Adipocyte (in vitro differentiated cells): ENCODE results near the gene HNRNPUL2.
"Not testable (repeated sequence)": the region's sequence is repeated elsewhere in the genome, so short reads cannot be mapped to it uniquely, and the experiment has no call there.

ENCODE experiments used
- DNase-seq: peaks from one replicate; pipeline ENCODE4 v3.0.0-alpha.2; 2015; ENCODE audit warnings: low read depth
- H3K27me3 ChIP-seq: replicated peaks from 2 replicates; pipeline ENCODE4 v1.7.0; 2013; ENCODE audit warnings: mild to moderate bottlenecking, low read length, moderate library complexity; ENCODE audit not compliant: control insufficient read depth, insufficient read depth
- H3K36me3 ChIP-seq: 2 replicates; pipeline ENCODE4 v1.7.0; 2013; ENCODE audit warnings: low read length, mild to moderate bottlenecking, moderate library complexity; ENCODE audit not compliant: control insufficient read depth, insufficient read depth, severe bottlenecking
- H3K4me1 ChIP-seq: 2 replicates; pipeline ENCODE4 v1.7.0; 2013; ENCODE audit warnings: mild to moderate bottlenecking, low read length, moderate library complexity; ENCODE audit not compliant: control insufficient read depth, insufficient read depth
- H3K4me3 ChIP-seq: 2 replicates; pipeline ENCODE4 v1.7.0; 2013; ENCODE audit warnings: mild to moderate bottlenecking, low read length, moderate library complexity
- H3K9ac ChIP-seq: 2 replicates; pipeline ENCODE4 v1.7.0; 2013; ENCODE audit warnings: mild to moderate bottlenecking, low read length, moderate library complexity
- H3K9me3 ChIP-seq: 2 replicates; pipeline ENCODE4 v1.7.0; 2013; ENCODE audit warnings: mild to moderate bottlenecking, low read length, moderate library complexity; ENCODE audit not compliant: control insufficient read depth

Gene HNRNPUL2

DNA sequence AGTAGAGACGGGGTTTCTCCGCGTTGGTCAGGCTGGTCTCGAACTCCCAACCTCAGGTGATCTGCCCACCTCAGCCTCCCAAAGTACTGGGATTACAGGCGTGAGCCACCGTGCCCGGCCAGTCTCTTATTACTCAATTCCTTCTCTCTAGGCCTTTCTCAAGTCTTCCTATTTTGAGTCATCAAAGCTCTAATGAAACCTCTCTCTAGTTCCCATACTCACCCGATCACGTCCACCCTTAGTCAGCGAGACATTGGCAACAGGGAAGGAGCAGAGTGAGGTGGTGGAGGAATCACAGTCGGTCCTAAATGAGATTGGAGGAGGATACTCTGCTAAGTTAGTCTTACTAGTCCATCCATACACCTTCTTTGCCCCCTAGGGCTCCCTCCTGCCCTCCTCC, 25.0 kb downstream of the HNRNPUL2 start:
- no peaks in the 10 kb centered on the region for H3K27me3 ChIP-seq
- peak overlapping the region; percentile 25 for H3K9ac ChIP-seq
- H3K36me3 ChIP-seq = peaks cover 34% of the 10 kb centered on the region
- no peaks in the 10 kb centered on the region for H3K9me3 ChIP-seq
- DNase-seq = no peak
- H3K4me1 ChIP-seq = peaks cover 28% of the 10 kb centered on the region
- no peak overlapping the region for H3K4me3 ChIP-seq

DNA sequence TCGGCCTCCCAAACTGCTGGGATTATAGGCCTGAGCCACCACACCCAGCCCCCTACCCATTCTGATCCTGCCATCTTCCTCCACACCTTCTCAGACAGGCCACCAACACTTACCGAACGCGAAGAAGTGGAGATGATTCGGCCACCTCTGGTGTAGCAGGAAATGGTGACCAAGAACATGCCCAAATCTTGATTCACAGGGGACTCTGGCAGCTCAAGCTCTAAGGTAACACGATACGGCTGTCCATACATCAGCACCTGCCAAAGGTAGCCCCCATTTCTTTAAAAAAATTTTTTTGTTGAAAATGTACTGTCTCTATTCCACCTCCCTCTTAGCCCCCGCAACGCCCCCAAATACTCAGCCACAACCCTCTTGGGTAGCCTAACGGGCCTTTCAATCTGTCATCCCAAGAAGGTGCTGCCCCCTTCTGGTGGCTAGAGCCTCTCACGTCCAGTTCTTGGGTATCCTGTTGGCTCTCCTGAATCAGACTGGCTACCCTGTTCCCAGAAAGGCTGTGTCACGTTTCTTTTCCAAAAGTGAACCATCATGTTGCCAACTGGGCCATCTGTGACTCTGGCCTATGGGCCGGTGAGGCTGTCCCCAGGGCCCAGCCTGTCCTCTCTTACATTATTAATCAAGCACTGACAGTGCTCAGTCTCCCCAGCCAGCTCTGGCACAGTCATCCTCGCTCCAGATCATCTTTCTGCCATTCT, 32.6 kb downstream of the HNRNPUL2 start:
- no peaks in the 10 kb centered on the region for H3K9me3 ChIP-seq
- peak; percentile 92 for DNase-seq
- H3K36me3 ChIP-seq = peaks cover 39% of the 10 kb centered on the region
- no peaks in the 10 kb centered on the region for H3K27me3 ChIP-seq
- H3K4me3 ChIP-seq = peak overlapping the region; percentile 45
- H3K9ac ChIP-seq = peak overlapping the region; percentile 73
- H3K4me1 ChIP-seq = peaks cover 22% of the 10 kb centered on the region

DNA sequence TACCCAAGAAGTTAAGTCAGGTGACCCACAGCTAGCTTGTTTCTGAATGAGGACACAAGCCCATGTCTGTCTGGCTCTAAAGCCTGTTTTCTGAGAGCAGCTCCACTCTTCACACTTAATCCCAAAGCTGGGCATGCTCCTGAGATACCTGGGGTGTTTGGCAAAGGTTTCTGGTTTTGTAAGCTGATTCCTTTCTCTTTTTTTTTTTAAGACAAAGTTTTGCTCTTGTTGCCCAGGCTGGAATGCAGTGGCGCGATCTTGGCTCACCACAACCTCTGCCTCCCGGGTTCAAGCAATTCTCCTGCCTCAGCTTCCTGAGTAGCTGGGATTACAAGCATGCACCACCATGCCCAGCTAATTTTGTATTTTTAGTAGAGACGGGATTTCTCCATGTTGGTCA, 33.6 kb downstream of the HNRNPUL2 start:
- H3K36me3 ChIP-seq = peaks cover 38% of the 10 kb centered on the region
- H3K4me1 ChIP-seq = peaks cover 26% of the 10 kb centered on the region
- H3K27me3 ChIP-seq, H3K9me3 ChIP-seq, DNase-seq, H3K4me3 ChIP-seq, H3K9ac ChIP-seq: not testable (repeated sequence)

DNA sequence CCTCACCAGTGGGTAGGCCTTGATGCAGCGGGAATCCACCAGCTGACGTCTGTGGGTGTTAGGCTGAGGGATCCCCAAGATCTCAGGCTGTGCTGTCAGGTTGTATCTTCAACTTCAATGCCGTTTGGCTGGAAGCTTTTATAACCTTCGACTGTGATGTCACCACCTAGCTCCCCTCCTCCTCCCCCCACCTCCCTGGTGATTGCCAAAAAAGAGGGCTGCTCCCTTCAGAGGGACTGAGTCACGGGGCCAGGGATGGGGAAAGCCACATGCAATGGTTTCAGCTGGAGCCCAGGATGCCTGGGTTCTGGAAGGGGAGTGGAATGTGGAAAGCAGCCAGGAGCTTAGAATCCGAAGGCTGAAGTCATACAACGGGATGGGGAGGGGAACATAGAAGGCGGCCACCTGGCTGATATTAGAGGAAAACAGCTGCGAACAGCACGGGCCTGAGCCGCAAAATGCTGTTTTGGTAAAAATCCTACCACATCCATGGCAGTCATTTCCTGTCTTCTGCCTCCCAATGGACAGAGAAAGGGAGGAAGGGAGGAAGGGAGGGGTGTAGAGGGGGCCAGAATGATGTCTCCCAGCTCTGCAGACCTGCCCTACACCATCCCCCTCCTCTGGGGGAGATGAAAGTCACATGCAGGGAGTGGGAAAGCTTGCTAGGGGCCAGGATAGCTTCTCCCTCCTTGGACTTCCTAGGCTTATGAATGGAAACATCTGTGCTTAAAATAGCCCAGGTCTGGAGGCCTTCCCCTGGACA, 37.7 kb downstream of the HNRNPUL2 start, which contains the start of gene LRRN4CL:
TSS of gene LRRN4CL (minus strand) at position 110 of the 763 bp plus-strand sequence. CDS start 1,022 bp downstream, outside the sequence.
- H3K9me3 ChIP-seq = no peaks in the 10 kb centered on the region
- peaks cover 21% of the 10 kb centered on the region for H3K4me1 ChIP-seq
- H3K27me3 ChIP-seq = no peaks in the 10 kb centered on the region
- H3K36me3 ChIP-seq = peaks cover 37% of the 10 kb centered on the region
- DNase-seq = peak; percentile 94
- H3K4me3 ChIP-seq = peak within 1 kb of the TSS; percentile 84
- peak within 1 kb of the TSS; percentile 89 for H3K9ac ChIP-seq

DNA sequence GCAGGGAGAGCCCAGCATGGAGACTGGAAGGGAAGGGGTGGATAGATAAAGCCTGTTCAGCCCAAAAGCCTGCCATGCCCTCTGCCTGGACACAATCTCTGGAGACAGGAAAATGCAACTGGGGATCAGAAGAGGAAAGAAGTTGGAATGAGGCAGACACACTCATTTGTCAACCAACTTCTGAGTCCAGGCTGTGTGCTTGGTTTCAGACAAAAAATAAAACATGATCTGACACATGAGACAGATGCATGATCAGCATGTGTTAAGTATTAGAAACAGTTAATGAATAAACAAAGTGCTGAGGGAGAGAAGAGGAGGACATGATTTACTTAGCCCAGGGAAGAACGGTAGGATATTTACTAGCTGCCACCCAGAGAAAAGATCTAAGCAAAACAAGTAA, 38.8 kb downstream of the HNRNPUL2 start:
- peak overlapping the region; percentile 89 for H3K9ac ChIP-seq
- H3K9me3 ChIP-seq = no peaks in the 10 kb centered on the region
- peaks cover 36% of the 10 kb centered on the region for H3K36me3 ChIP-seq
- peaks cover 16% of the 10 kb centered on the region for H3K4me1 ChIP-seq
- peak overlapping the region; percentile 84 for H3K4me3 ChIP-seq
- H3K27me3 ChIP-seq = no peaks in the 10 kb centered on the region
- DNase-seq = peak; percentile 22

DNA sequence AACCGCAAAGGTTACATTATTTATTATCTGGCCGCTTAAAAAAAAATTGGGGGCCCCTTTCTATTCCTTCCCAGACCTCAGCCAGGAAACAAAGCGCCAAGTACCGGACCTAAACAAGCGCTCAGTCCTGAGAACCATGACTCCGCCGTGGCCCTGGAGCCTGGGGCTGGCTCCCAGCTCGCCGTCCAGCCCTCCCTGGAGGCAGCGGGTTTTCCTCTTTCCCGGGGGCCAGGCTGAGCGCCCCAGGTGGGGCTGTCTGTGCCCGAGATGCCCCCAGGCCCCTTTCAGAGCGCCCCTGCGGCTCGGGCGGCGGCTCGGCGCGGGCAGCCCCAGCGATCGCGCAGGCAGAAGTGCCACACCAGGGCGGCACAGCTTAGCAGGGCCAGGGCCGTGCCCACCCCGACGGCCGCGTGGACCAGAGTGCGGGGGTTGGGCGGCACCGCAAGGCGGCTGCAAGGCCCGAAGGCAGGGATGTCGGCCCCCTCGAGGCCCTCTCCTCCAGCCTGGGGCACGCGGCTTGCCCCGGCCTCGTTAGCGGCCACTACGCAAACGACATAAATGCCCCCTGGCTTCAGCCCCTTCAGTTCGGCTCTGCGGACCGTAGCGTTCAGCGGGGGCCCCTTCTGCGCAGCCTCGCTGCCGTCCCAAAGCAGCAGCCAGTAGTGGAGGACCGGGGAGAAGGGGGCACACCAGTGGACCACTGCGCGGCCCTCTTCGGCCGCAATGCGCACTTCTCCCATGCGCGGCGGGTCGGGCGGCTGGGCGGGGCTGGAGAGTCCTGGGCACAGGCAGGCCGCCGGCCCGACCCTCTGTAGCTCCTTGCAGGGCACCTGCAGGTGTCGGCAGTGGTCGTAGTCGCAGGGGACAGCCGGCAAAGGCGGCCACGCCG, 39.5 kb downstream of the HNRNPUL2 start:
- H3K9ac ChIP-seq = peak overlapping the region; percentile 89
- H3K36me3 ChIP-seq = peaks cover 29% of the 10 kb centered on the region
- no peaks in the 10 kb centered on the region for H3K9me3 ChIP-seq
- H3K27me3 ChIP-seq = no peaks in the 10 kb centered on the region
- peaks cover 16% of the 10 kb centered on the region for H3K4me1 ChIP-seq
- no peak for DNase-seq
- peak overlapping the region; percentile 84 for H3K4me3 ChIP-seq

DNA sequence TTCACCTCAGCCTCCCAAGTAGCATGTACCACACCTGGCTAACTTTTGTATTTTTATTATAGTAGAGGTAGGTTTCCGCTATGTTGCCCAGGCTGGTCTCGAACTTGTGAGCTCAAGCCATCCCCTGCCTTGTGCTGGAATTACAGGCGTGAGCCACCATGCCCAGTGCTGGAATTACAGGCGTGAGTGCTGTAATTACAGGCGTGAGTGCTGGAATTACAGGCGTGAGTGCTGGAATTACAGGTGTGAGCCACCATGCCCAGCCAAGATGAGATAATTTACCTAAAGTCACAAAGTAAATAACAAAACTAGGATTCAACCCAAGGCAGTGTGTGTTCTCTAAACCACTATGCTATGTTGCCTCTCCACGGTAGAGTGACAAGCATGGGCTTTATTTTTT, 44.7 kb downstream of the HNRNPUL2 start:
- H3K4me1 ChIP-seq = peaks cover 26% of the 10 kb centered on the region
- no peak for DNase-seq
- H3K27me3 ChIP-seq = no peaks in the 10 kb centered on the region
- H3K9ac ChIP-seq = no peak overlapping the region
- no peak overlapping the region for H3K4me3 ChIP-seq
- H3K9me3 ChIP-seq = no peaks in the 10 kb centered on the region
- peaks cover 6% of the 10 kb centered on the region for H3K36me3 ChIP-seq

DNA sequence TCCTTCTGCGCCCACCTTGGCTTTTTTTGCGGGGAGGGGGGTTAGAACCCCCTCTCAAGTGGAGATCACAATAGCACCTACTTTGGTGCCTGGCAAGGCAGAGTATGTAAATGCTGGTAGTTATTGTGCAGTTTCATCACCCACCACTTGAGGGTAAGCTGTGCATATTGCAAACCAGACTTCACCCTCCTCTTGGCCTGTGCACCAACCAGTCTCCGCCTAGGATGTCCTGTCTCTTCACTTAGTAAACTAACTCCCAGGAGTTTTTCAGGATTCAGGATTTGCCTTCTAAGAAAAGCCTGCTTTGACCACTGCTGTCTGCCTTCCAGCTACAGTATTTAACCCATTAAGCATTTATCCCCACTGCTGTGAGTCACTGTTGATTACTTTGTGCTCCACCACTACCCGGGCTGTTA, 46.4 kb downstream of the HNRNPUL2 start:
- Histone ChIP-seq H3K27me3 (no peaks in the 10 kb centered on the region), H3K4me3 (no peak overlapping the region), H3K9me3 (no peaks in the 10 kb centered on the region), H3K4me1 (peaks cover 37% of the 10 kb centered on the region), H3K36me3 (peaks cover 20% of the 10 kb centered on the region), H3K9ac (peak overlapping the region; percentile 52)
- DNase-seq = peak; percentile 86

DNA sequence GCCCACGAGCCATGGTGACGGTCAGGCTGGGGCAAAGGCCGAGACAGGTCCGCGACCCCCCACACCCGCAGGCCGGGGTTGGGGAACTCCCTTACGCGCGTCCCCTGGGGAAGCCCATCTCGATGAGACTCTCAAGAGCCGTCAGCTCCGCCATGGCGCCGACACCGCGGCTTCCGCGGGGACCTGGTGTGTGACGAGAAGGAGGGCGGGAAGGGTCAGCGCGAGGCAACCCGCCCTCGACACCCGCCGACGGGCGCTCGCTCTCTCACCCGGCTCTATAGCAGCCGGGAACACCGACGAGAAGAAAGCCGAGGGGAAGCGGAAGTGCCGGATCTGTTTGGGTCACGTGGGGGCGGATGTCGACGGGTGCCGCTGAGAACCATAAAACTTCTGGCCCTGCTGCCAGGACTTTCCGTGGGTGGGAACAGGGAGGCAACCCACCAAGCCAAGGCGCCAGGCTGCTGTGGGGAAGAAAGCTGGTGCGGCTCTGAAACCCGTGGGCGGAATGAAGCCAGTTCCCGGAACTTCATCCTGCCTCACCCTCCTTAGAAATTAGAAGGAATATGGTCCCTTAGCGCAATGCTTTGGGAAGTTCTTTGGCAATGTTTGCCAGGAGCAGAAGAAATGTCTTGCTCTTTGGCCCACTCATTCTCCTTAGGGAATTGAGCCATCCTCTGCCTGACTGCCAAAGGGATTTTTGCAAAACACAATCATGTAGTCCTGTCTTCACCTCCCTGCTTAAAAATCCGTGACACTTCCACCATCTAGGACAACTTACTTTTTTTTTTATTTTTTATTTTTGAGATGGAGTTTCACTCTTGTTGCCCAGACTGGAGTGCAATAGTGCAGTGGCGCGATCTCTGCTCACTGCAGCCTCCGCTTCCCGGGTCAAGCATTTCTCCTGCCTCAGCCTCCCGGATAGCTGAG, 48.2 kb downstream of the HNRNPUL2 start, which contains the start of gene UBXN1:
TSS of gene UBXN1 (minus strand) at position 304 of the 927 bp plus-strand sequence. CDS start at position 154, 150 bp downstream.
- H3K36me3 ChIP-seq = peaks cover 26% of the 10 kb centered on the region
- H3K4me1 ChIP-seq = peaks cover 38% of the 10 kb centered on the region
- peak within 1 kb of the TSS; percentile 99 for H3K9ac ChIP-seq
- H3K27me3 ChIP-seq = no peaks in the 10 kb centered on the region
- DNase-seq = peak; percentile 94
- H3K4me3 ChIP-seq = peak within 1 kb of the TSS; percentile 97
- no peaks in the 10 kb centered on the region for H3K9me3 ChIP-seq

DNA sequence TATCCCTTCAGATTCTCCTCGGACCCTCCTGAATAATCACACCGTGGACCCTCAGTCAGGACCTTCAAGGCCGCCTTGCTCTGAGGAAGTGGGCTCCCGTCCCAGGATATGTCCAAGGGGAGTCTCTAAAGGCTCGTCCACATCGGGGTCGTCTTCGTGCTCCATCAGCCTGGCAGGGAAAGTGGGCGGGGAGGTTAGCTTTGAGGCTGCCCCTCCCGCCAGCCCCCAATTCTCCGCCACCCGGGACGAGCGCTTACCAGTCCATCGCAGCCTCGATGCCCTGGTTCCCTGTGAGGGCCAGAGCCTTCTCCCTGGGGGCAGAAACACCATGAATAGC, 48.9 kb downstream of the HNRNPUL2 start:
- H3K9me3 ChIP-seq = no peaks in the 10 kb centered on the region
- no peaks in the 10 kb centered on the region for H3K27me3 ChIP-seq
- peak overlapping the region; percentile 99 for H3K9ac ChIP-seq
- peaks cover 44% of the 10 kb centered on the region for H3K4me1 ChIP-seq
- H3K4me3 ChIP-seq = peak overlapping the region; percentile 97
- H3K36me3 ChIP-seq = peaks cover 30% of the 10 kb centered on the region
- no peak for DNase-seq
